ENCODE results near the gene KDM8.

DNA sequence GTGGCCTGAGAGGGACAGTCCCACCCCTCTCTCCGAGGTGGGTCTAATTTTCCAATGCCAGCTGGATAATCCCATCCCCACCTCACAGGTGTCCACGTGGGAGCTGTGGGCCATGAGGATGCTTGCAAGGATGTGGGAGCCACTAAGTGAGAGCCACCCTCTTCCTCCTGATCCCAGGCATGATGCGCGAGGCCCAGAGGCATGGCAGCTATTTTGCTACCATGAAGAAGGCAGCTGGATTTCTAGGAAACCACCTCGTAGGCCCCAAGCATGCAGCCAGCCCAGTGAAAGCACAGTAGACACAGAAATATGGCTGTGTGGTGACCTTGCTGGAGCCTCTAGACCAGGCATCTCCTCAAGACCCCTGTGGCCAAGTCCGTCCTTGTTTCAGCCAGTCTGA, 20.4 kb downstream of the KDM8 start:
- no peak for TF ChIP-seq CHD4 (IDR thresholded peaks at IDR 0.05; ENCODE audit: insufficient read depth, insufficient replicate concordance, low read depth, low read length, poor library complexity, severe bottlenecking)
- TF ChIP-seq POLR2G (IDR thresholded peaks at IDR 0.05; ENCODE audit: low read depth, low read length) = no peak
- TF ChIP-seq RBFOX2 (IDR thresholded peaks at IDR 0.05; ENCODE audit: low read depth, low read length) = no peak
- TF ChIP-seq, protein P1, sequence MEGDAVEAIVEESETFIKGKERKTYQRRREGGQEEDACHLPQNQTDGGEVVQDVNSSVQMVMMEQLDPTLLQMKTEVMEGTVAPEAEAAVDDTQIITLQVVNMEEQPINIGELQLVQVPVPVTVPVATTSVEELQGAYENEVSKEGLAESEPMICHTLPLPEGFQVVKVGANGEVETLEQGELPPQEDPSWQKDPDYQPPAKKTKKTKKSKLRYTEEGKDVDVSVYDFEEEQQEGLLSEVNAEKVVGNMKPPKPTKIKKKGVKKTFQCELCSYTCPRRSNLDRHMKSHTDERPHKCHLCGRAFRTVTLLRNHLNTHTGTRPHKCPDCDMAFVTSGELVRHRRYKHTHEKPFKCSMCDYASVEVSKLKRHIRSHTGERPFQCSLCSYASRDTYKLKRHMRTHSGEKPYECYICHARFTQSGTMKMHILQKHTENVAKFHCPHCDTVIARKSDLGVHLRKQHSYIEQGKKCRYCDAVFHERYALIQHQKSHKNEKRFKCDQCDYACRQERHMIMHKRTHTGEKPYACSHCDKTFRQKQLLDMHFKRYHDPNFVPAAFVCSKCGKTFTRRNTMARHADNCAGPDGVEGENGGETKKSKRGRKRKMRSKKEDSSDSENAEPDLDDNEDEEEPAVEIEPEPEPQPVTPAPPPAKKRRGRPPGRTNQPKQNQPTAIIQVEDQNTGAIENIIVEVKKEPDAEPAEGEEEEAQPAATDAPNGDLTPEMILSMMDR (IDR thresholded peaks at IDR 0.05 in 2 of 3, conservative IDR thresholded peaks at IDR 0.05 in 1 of 3; ENCODE audit: insufficient read depth in 2 of 3, low read depth in 1 of 3, low read length in 3 of 3) = no peak
- TF ChIP-seq NFIC (IDR thresholded peaks at IDR 0.05) = no peak
- TF ChIP-seq, protein P2, sequence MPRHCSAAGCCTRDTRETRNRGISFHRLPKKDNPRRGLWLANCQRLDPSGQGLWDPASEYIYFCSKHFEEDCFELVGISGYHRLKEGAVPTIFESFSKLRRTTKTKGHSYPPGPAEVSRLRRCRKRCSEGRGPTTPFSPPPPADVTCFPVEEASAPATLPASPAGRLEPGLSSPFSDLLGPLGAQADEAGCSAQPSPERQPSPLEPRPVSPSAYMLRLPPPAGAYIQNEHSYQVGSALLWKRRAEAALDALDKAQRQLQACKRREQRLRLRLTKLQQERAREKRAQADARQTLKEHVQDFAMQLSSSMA (CRISPR knock-in tag; IDR thresholded peaks at IDR 0.05) = no peak
- no peak for TF ChIP-seq JUND (IDR thresholded peaks at IDR 0.05; ENCODE audit: borderline replicate concordance, low read depth, low read length)
- TF ChIP-seq JUND (tag; IDR thresholded peaks at IDR 0.05; ENCODE audit: borderline replicate concordance, low read depth, low read length) = no peak
- TF ChIP-seq, protein P3, sequence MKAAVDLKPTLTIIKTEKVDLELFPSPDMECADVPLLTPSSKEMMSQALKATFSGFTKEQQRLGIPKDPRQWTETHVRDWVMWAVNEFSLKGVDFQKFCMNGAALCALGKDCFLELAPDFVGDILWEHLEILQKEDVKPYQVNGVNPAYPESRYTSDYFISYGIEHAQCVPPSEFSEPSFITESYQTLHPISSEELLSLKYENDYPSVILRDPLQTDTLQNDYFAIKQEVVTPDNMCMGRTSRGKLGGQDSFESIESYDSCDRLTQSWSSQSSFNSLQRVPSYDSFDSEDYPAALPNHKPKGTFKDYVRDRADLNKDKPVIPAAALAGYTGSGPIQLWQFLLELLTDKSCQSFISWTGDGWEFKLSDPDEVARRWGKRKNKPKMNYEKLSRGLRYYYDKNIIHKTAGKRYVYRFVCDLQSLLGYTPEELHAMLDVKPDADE (conservative IDR thresholded peaks at IDR 0.05; ENCODE audit: control insufficient read depth, low read depth, low read length) = no peak
- no peak for TF ChIP-seq CBX5 (IDR thresholded peaks at IDR 0.05; ENCODE audit: borderline replicate concordance, low read depth)
- no peak for TF ChIP-seq MCM7 (IDR thresholded peaks at IDR 0.05)
- TF ChIP-seq, protein P4, sequence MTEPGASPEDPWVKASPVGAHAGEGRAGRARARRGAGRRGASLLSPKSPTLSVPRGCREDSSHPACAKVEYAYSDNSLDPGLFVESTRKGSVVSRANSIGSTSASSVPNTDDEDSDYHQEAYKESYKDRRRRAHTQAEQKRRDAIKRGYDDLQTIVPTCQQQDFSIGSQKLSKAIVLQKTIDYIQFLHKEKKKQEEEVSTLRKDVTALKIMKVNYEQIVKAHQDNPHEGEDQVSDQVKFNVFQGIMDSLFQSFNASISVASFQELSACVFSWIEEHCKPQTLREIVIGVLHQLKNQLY (CRISPR knock-in tag; conservative IDR thresholded peaks at IDR 0.05) = no peak
- TF ChIP-seq U2AF2 (optimal IDR thresholded peaks at IDR 0.05; ENCODE audit: low read depth, low read length) = no peak
- TF ChIP-seq, protein P5, sequence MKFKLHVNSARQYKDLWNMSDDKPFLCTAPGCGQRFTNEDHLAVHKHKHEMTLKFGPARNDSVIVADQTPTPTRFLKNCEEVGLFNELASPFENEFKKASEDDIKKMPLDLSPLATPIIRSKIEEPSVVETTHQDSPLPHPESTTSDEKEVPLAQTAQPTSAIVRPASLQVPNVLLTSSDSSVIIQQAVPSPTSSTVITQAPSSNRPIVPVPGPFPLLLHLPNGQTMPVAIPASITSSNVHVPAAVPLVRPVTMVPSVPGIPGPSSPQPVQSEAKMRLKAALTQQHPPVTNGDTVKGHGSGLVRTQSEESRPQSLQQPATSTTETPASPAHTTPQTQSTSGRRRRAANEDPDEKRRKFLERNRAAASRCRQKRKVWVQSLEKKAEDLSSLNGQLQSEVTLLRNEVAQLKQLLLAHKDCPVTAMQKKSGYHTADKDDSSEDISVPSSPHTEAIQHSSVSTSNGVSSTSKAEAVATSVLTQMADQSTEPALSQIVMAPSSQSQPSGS (CRISPR knock-in tag; IDR thresholded peaks at IDR 0.05) = no peak
- no peak for TF ChIP-seq FOXM1 (IDR thresholded peaks at IDR 0.05; ENCODE audit: low read depth)
- TF ChIP-seq FOXM1 (CRISPR knock-in tag; IDR thresholded peaks at IDR 0.05; ENCODE audit: low read depth) = no peak

All from K562 (cell line).